CD14-positive monocyte (primary cell): ENCODE data around the gene GLRX5. TPM values are rescaled to one million over a fixed set of nuclear protein-coding genes. Genes with fewer than 3 reads are reported as not detected.

ENCODE experiments used
- DNase-seq, 3 donors: peaks; one replicate each; pipeline ENCODE4 v3.0.0-alpha.2; 2011 to 2022
- H2AFZ ChIP-seq: 2 replicates; pipeline ENCODE4 v1.6.0; 2012; ENCODE audit warnings: mild to moderate bottlenecking, low read depth, low read length, inconsistent platforms; ENCODE audit not compliant: insufficient read depth, poor library complexity, severe bottlenecking
- H3K27ac ChIP-seq, 2 donors: 1 replicate in 1 of 2; 2 replicates in 1 of 2; pipeline ENCODE4 v1.5.1; 2012 to 2013; ENCODE audit warnings: low read length in 2 of 2, control low read depth in 1 of 2, inconsistent platforms in 1 of 2, low read depth in 1 of 2, mild to moderate bottlenecking in 1 of 2
- H3K27me3 ChIP-seq, 2 donors: one replicate each; pipeline versions ENCODE4 v1.6.0 to v1.6.1; 2011 to 2013; ENCODE audit warnings: low read length in 2 of 2; ENCODE audit not compliant: control insufficient read depth in 2 of 2, insufficient read depth in 2 of 2
- H3K36me3 ChIP-seq, 2 donors: replicated peaks in 1 of 2; 1 replicate in 1 of 2; 2 replicates in 1 of 2; pipeline versions ENCODE4 v1.5.1 to v1.6.1; 2012 to 2013; ENCODE audit warnings: low read length in 2 of 2, control low read depth in 1 of 2, inconsistent platforms in 1 of 2, mild to moderate bottlenecking in 1 of 2; ENCODE audit not compliant: insufficient read depth in 2 of 2, control insufficient read depth in 1 of 2
- H3K4me1 ChIP-seq, 2 donors: 1 replicate in 1 of 2; 2 replicates in 1 of 2; pipeline versions ENCODE4 v1.5.1 to v1.6.1; 2012 to 2013; ENCODE audit warnings: low read length in 2 of 2, control low read depth in 1 of 2, inconsistent platforms in 1 of 2, mild to moderate bottlenecking in 1 of 2, moderate library complexity in 1 of 2; ENCODE audit not compliant: insufficient read depth in 2 of 2, control insufficient read depth in 1 of 2
- H3K4me2 ChIP-seq: replicated peaks from 2 replicates; pipeline ENCODE3; 2012; ENCODE audit warnings: low read length, moderate library complexity, mild to moderate bottlenecking; ENCODE audit not compliant: poor library complexity, severe bottlenecking; ENCODE audit errors: extremely low read depth
- H3K4me3 ChIP-seq, 3 experiments: fragments of 200-600 bp in 1 of 3; sonication (generic) in 1 of 3; replicated peaks in 1 of 3; 1 replicate in 2 of 3; 2 replicates in 1 of 3; pipeline ENCODE4 v1.5.1; 2011 to 2013; ENCODE audit warnings: low read length in 3 of 3, mild to moderate bottlenecking in 3 of 3, control low read depth in 2 of 3, low read depth in 2 of 3, inconsistent platforms in 1 of 3, moderate library complexity in 1 of 3
- H3K79me2 ChIP-seq: 2 replicates; pipeline ENCODE4 v1.6.0; 2012; ENCODE audit warnings: mild to moderate bottlenecking, control low read depth, inconsistent platforms, low read length, moderate library complexity; ENCODE audit not compliant: insufficient read depth
- H3K9ac ChIP-seq: 2 replicates; pipeline ENCODE4 v1.6.0; 2017; ENCODE audit warnings: low read length, mild to moderate bottlenecking; ENCODE audit not compliant: insufficient read depth, poor library complexity, severe bottlenecking
- H3K9me3 ChIP-seq, 2 donors: replicated peaks in 1 of 2; 1 replicate in 1 of 2; 2 replicates in 1 of 2; pipeline versions ENCODE4 v1.5.1 to v1.6.1; 2012 to 2013; ENCODE audit warnings: low read length in 2 of 2, control low read depth in 1 of 2; ENCODE audit not compliant: control insufficient read depth in 1 of 2, insufficient read depth in 1 of 2
- H4K20me1 ChIP-seq: 2 replicates; pipeline ENCODE4 v1.6.0; 2012; ENCODE audit warnings: mild to moderate bottlenecking, low read length, control low read depth, moderate library complexity; ENCODE audit not compliant: insufficient read depth
- H3K27ac Mint-ChIP-seq, 7 donors: one replicate each; pipeline ENCODE4 v1.8.0; 2020; ENCODE audit warnings: mild to moderate bottlenecking in 7 of 7, mixed read lengths in 7 of 7, moderate library complexity in 6 of 7, inconsistent platforms in 2 of 7
- H3K27me3 Mint-ChIP-seq, 3 donors: one replicate each; pipeline ENCODE4 v1.8.0; 2021 to 2022; ENCODE audit warnings: low read depth in 3 of 3, mild to moderate bottlenecking in 3 of 3, mixed read lengths in 3 of 3, moderate library complexity in 3 of 3, inconsistent platforms in 1 of 3
- H3K36me3 Mint-ChIP-seq, 2 donors: one replicate each; pipeline ENCODE4 v1.8.0; 2020; ENCODE audit warnings: mixed read lengths in 2 of 2, inconsistent platforms in 1 of 2, mild to moderate bottlenecking in 1 of 2
- H3K4me1 Mint-ChIP-seq: one replicate; pipeline ENCODE4 v1.8.0; 2020; ENCODE audit warnings: mild to moderate bottlenecking, mixed read lengths
- H3K4me3 Mint-ChIP-seq, 2 donors: one replicate each; pipeline ENCODE4 v1.8.0; 2020; ENCODE audit warnings: mild to moderate bottlenecking in 2 of 2, mixed read lengths in 2 of 2, moderate library complexity in 1 of 2
- H3K9me3 Mint-ChIP-seq, 7 donors: one replicate each; pipeline ENCODE4 v1.8.0; 2020 to 2022; ENCODE audit warnings: mixed read lengths in 7 of 7, mild to moderate bottlenecking in 6 of 7, moderate library complexity in 6 of 7, inconsistent platforms in 2 of 7
- CTCF ChIP-seq: fragments of 200-600 bp; IDR thresholded peaks from one replicate; pipeline ENCODE4 v1.8.0; 2022; ENCODE audit warnings: antibody characterized with exemption, mild to moderate bottlenecking
- WGBS: methylation state at CpG from one replicate; pipeline ENCODE4 v1.1.5; 2013; ENCODE audit warnings: missing lambda C conversion rate; ENCODE audit not compliant: insufficient coverage; 5-methylcytosine and 5-hydroxymethylcytosine counted together
- intact Hi-C, 2 donors: fragments of 100-400 bp; cut with micrococcal nuclease; formaldehyde crosslinking; loops; one replicate each; pipeline versions ENCODE4 v1.15.0 to v1.15.1; 2023
- polyA plus RNA-seq, 3 donors: library from polyadenylated mRNA; depleted of rRNA in 1 of 3; unstranded in 2 of 3; stranded (reverse) in 1 of 3; fragments of 300-500 nt in 2 of 3; fragments of >200 nt in 1 of 3; fragmentation: Illumina TruSeq in 2 of 3; gene quantifications; 1 replicate in 2 of 3; 2 replicates in 1 of 3; pipeline ENCODE4 v1.2.3, GENCODE V29; 2012 to 2021

Gene GLRX5
- polyA plus RNA-seq, 3 donors: 10.9 to 43.1 (median 31.1) TPM

- no peaks in the 10 kb centered on the region for H3K9me3 ChIP-seq
- no peak overlapping the region for H3K9ac ChIP-seq
- H3K27me3 ChIP-seq: no peaks in the 10 kb centered on the region
- H3K4me2 ChIP-seq: no peak overlapping the region
- peaks cover 90% of the 10 kb centered on the region for H3K79me2 ChIP-seq
- Mint-ChIP-seq H3K4me1 (peaks cover 25% of the 10 kb centered on the region), H3K27me3 (peaks cover 0 to 2% (median 0%) of the 10 kb centered on the region in 3 donors), H3K27ac (no peak overlapping the region), H3K9me3 (no peaks in the 10 kb centered on the region), H3K4me3 (no peak overlapping the region), H3K36me3 (peaks cover 14 to 16% of the 10 kb centered on the region in 2 donors)
- peaks cover 4 to 19% of the 10 kb centered on the region in 2 donors for H3K36me3 ChIP-seq
- no peak for DNase-seq
- no peak overlapping the region for H2AFZ ChIP-seq
- peaks cover 22% of the 10 kb centered on the region for H4K20me1 ChIP-seq
- no peak overlapping the region for H3K27ac ChIP-seq
- peaks cover 15 to 16% of the 10 kb centered on the region in 2 donors for H3K4me1 ChIP-seq
- no peak overlapping the region for H3K4me3 ChIP-seq
- 100% methylated on average over 5 of the region's 6 CpGs for WGBS
- intact Hi-C loops: no loop called here
- TF ChIP-seq CTCF: no peak
These were observed 5.5 kb downstream of the GLRX5 start for GRCh38 chr14:95540236-95540855.

GRCh38 chr14:95541346-95541745 is 6.5 kb downstream of the GLRX5 start:
- no peak overlapping the region for H3K4me3 Mint-ChIP-seq
- no peaks in the 10 kb centered on the region for H3K27me3 Mint-ChIP-seq
- Histone ChIP-seq H3K9ac (no peak overlapping the region), H3K27me3 (no peaks in the 10 kb centered on the region), H2AFZ (no peak overlapping the region), H3K36me3 (peaks cover 4 to 24% of the 10 kb centered on the region in 2 donors), H3K4me1 (peaks cover 5 to 6% of the 10 kb centered on the region in 2 donors), H3K4me2 (no peak overlapping the region), H3K9me3 (no peaks in the 10 kb centered on the region), H3K4me3 (no peak overlapping the region), H3K27ac (no peak overlapping the region), H3K79me2 (peaks cover 80% of the 10 kb centered on the region), H4K20me1 (peaks cover 16% of the 10 kb centered on the region)
- intact Hi-C loops: no loop called here
- TF ChIP-seq CTCF: no peak
- WGBS: no CpG with 5 or more reads among the region's 4 CpGs
- H3K4me1 Mint-ChIP-seq: peaks cover 15% of the 10 kb centered on the region
- H3K36me3 Mint-ChIP-seq: peaks cover 14 to 18% of the 10 kb centered on the region in 2 donors
- no peak for DNase-seq
- no peak overlapping the region for H3K27ac Mint-ChIP-seq
- no peaks in the 10 kb centered on the region for H3K9me3 Mint-ChIP-seq
